ENCODE results near the gene NEU2. TPM values are rescaled to one million over a fixed set of nuclear protein-coding genes. Genes with fewer than 3 reads are reported as not detected.

NEU2 gene
- total RNA-seq, 1 experiment from 2014 or later, result not detected

- H4K20me1 ChIP-seq (ENCODE audit: insufficient read depth), result no peaks in the 10 kb centered on the region
- H2AFZ ChIP-seq, result no peak overlapping the region
- no TSS peak for BruUV-seq (replicated peaks)
- no peak overlapping the region for H3K4me3 ChIP-seq
- H3K36me3 ChIP-seq (ENCODE audit: low read depth), result no peaks in the 10 kb centered on the region
- ChIA-PET POLR2A (ENCODE audit: unreplicated experiment) (interaction anchor here (0.6 kb wide), 1 partner anchor 780 kb away, joined by 5 read pairs; no protein-coding TSS in a partner anchor), CTCF (no interaction called here)
- peaks cover 18% of the 10 kb centered on the region for H3K4me1 ChIP-seq (replicated peaks; ENCODE audit: insufficient read depth)
- no peak for TF ChIP-seq EZH2 (IDR thresholded peaks at IDR 0.05; ENCODE audit: low read depth)
- TF ChIP-seq, protein P1, sequence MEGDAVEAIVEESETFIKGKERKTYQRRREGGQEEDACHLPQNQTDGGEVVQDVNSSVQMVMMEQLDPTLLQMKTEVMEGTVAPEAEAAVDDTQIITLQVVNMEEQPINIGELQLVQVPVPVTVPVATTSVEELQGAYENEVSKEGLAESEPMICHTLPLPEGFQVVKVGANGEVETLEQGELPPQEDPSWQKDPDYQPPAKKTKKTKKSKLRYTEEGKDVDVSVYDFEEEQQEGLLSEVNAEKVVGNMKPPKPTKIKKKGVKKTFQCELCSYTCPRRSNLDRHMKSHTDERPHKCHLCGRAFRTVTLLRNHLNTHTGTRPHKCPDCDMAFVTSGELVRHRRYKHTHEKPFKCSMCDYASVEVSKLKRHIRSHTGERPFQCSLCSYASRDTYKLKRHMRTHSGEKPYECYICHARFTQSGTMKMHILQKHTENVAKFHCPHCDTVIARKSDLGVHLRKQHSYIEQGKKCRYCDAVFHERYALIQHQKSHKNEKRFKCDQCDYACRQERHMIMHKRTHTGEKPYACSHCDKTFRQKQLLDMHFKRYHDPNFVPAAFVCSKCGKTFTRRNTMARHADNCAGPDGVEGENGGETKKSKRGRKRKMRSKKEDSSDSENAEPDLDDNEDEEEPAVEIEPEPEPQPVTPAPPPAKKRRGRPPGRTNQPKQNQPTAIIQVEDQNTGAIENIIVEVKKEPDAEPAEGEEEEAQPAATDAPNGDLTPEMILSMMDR (conservative IDR thresholded peaks at IDR 0.05), result no peak
- H3K27ac ChIP-seq, result no peak overlapping the region
- H3K27me3 ChIP-seq (ENCODE audit: insufficient read depth, low read depth), result no peaks in the 10 kb centered on the region
- peaks cover 18% of the 10 kb centered on the region for H3F3A ChIP-seq (ENCODE audit: insufficient read depth, low read depth)
- H3K9me3 ChIP-seq (ENCODE audit: insufficient read depth, low read depth), result no peaks in the 10 kb centered on the region
- intact Hi-C loops (cut with micrococcal nuclease; ENCODE audit: unreplicated experiment), result no loop called here
- no peak overlapping the region for H3K4me2 ChIP-seq
- no peaks in the 10 kb centered on the region for H3K79me2 ChIP-seq (ENCODE audit: low read depth)
- no peaks in the 10 kb centered on the region; the same call in 1 of the 2 replicates for H3K9me2 ChIP-seq (ENCODE audit: insufficient read depth)
- DNase-seq, result no peak
Observed at GRCh38 chr2:232994446-232994845, 38.0 kb upstream of the NEU2 start.

DNA sequence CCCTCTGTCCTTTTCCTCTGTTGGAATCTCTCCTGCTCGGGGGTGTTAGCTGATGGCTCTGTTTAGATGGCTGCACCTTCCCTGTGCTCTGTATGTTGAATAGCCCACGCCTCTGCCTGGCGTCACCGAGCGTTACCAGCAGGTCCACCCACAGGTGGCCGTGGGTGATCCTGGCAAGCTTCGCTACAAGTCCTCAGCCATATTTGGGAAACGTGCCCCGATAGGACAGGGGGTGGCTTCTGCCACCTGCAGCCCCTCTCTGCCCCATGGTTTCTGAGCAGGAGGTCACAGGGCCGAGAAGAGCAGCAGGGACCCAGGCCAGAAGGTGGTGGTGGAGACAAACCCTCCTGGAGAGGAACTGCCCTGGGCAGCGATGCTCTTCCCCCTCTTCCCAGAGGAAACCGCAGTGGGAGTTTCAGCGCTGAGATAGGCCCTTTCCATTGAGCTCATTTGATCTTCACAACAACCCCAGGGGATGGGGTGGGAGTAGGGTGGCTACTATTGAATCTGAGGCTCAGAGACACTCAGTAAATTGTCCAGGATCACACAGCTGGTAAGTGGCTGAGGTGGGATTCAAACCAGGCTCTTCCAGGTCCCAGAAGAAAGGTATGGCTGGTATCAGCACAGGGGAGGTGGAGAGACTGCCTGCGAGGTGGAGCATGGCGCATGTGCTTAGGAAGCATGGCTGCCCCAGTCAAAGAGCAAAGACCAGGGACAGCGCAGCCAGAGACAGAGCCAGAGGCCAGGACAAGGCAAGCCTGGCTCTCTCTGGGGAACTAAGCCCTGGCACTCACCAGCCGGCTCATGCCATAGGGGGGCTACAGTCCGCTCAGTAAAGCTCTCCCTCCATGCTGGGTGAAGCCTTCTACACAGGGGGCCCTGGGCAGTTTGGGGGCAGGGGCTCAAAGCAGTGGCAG, 34.5 kb upstream of the NEU2 start:
- H4K20me1 ChIP-seq (ENCODE audit: insufficient read depth), result no peaks in the 10 kb centered on the region
- no peaks in the 10 kb centered on the region for H3K79me2 ChIP-seq (ENCODE audit: low read depth)
- no peaks in the 10 kb centered on the region for H3K9me2 ChIP-seq (ENCODE audit: insufficient read depth)
- H3K4me2 ChIP-seq, result no peak overlapping the region
- no peak overlapping the region for H3K27ac ChIP-seq
- no peak overlapping the region for H3K4me3 ChIP-seq
- BruUV-seq (replicated peaks), result no TSS peak
- intact Hi-C loops (cut with micrococcal nuclease; ENCODE audit: unreplicated experiment), result no loop called here
- H2AFZ ChIP-seq, result no peak overlapping the region
- TF ChIP-seq, protein P1 (conservative IDR thresholded peaks at IDR 0.05), result no peak
- TF ChIP-seq EZH2 (IDR thresholded peaks at IDR 0.05; ENCODE audit: low read depth), result no peak
- H3K36me3 ChIP-seq (ENCODE audit: low read depth), result no peaks in the 10 kb centered on the region
- CTCF ChIA-PET, result no interaction called here
- POLR2A ChIA-PET (ENCODE audit: unreplicated experiment), result interaction anchor here (0.7 kb wide), 1 partner anchor 48 kb away, joined by 3 read pairs; no protein-coding TSS in a partner anchor
- no peaks in the 10 kb centered on the region for H3K9me3 ChIP-seq (ENCODE audit: insufficient read depth, low read depth)
- DNase-seq, result peak in 1 of 2 experiments; percentile 19
- H3K4me1 ChIP-seq (replicated peaks; ENCODE audit: insufficient read depth), result no peaks in the 10 kb centered on the region
- H3K27me3 ChIP-seq (ENCODE audit: insufficient read depth, low read depth), result no peaks in the 10 kb centered on the region
- H3F3A ChIP-seq (ENCODE audit: insufficient read depth, low read depth), result peaks cover 11% of the 10 kb centered on the region

GRCh38 chr2:232998666-232998985, 33.8 kb upstream of the NEU2 start:
- TF ChIP-seq, protein P1 (conservative IDR thresholded peaks at IDR 0.05), result no peak
- no peak for TF ChIP-seq EZH2 (IDR thresholded peaks at IDR 0.05; ENCODE audit: low read depth)
- Histone ChIP-seq H3F3A (ENCODE audit: insufficient read depth, low read depth) (peaks cover 8% of the 10 kb centered on the region), H3K27me3 (ENCODE audit: insufficient read depth, low read depth) (no peaks in the 10 kb centered on the region), H4K20me1 (ENCODE audit: insufficient read depth) (no peaks in the 10 kb centered on the region), H3K79me2 (ENCODE audit: low read depth) (no peaks in the 10 kb centered on the region), H3K9me3 (ENCODE audit: insufficient read depth, low read depth) (no peaks in the 10 kb centered on the region), H3K4me3 (no peak overlapping the region), H3K4me1 (replicated peaks; ENCODE audit: insufficient read depth) (no peaks in the 10 kb centered on the region), H3K9me2 (ENCODE audit: insufficient read depth) (no peaks in the 10 kb centered on the region), H2AFZ (no peak overlapping the region), H3K27ac (no peak overlapping the region), H3K4me2 (no peak overlapping the region), H3K36me3 (ENCODE audit: low read depth) (no peaks in the 10 kb centered on the region)
- CTCF ChIA-PET, result no interaction called here
- BruUV-seq (replicated peaks), result no TSS peak
- no peak for DNase-seq
- intact Hi-C loops (cut with micrococcal nuclease; ENCODE audit: unreplicated experiment), result no loop called here
- POLR2A ChIA-PET (ENCODE audit: unreplicated experiment), result no interaction called here
